A549 (cell line): ENCODE results near the gene LMO7.

ENCODE experiments used
- CTCF ChIP-seq: fragments of >200 bp; sonication (Bioruptor Twin); formaldehyde crosslinking; IDR thresholded peaks from 3 replicates; pipeline ENCODE4 v1.5.1; 2016
- JUNB ChIP-seq: fragments of >200 bp; sonication (Bioruptor Twin); formaldehyde crosslinking; IDR thresholded peaks from 2 replicates; pipeline ENCODE4 v1.6.1; 2016
- RAD21 ChIP-seq, 2 experiments: fragments of >200 bp in 1 of 2; sonication (Bioruptor Twin) in 1 of 2; formaldehyde crosslinking in 1 of 2; IDR thresholded peaks in 1 of 2; conservative IDR thresholded peaks in 1 of 2; 2 replicates in 1 of 2; 3 replicates in 1 of 2; pipeline ENCODE4 v1.6.1; 2012 to 2018; ENCODE audit warnings: inconsistent platforms in 1 of 2

GRCh38 chr13:75871059-75871458 lies 234.9 kb downstream of the LMO7 start:
- TF ChIP-seq CTCF, result no peak
- no peak for TF ChIP-seq JUNB
- no peak for TF ChIP-seq RAD21 (conservative IDR thresholded peaks at IDR 0.05 in 1 of 2, IDR thresholded peaks at IDR 0.05 in 1 of 2)
